Kidney (tissue), 14 donors: ENCODE measurements around the gene CCNI2. TPM values are rescaled to one million over a fixed set of nuclear protein-coding genes. Genes with fewer than 3 reads are reported as not detected.

Source experiments
- DNase-seq, 5 donors: peaks; one replicate each; pipeline ENCODE4 v3.0.0-alpha.2; 2013 to 2020
- FAIRE-seq: peaks from 2 replicates; lab custom pipeline; 2012; peaks lifted over from hg19 to GRCh38; lab: Jason Lieb, UNC
- H3K27ac ChIP-seq, 2 donors: one replicate each; pipeline ENCODE4 v1.7.0; 2013; ENCODE audit warnings: low read depth in 2 of 2, low read length in 2 of 2, inconsistent platforms in 1 of 2
- H3K27me3 ChIP-seq: one replicate; pipeline ENCODE4 v1.7.1; 2013; ENCODE audit warnings: low read length, inconsistent platforms; ENCODE audit not compliant: control insufficient read depth, insufficient read depth
- H3K36me3 ChIP-seq, 3 donors: one replicate each; pipeline versions ENCODE4 v1.7.0 to v1.7.1; 2013; ENCODE audit warnings: low read length in 3 of 3, control low read depth in 1 of 3, inconsistent platforms in 1 of 3; ENCODE audit not compliant: insufficient read depth in 3 of 3, control insufficient read depth in 2 of 3
- H3K4me1 ChIP-seq, 3 donors: one replicate each; pipeline versions ENCODE4 v1.7.0 to v1.7.1; 2013; ENCODE audit warnings: low read length in 3 of 3, inconsistent platforms in 1 of 3, low read depth in 1 of 3; ENCODE audit not compliant: control insufficient read depth in 2 of 3, insufficient read depth in 2 of 3
- H3K4me3 ChIP-seq, 3 donors: one replicate each; pipeline versions ENCODE4 v1.7.0 to v1.8.1; 2013; ENCODE audit warnings: low read length in 3 of 3, control low read depth in 1 of 3, inconsistent platforms in 1 of 3
- H3K9ac ChIP-seq, 3 donors: one replicate each; pipeline versions ENCODE4 v1.7.0 to v1.7.1; 2013; ENCODE audit warnings: low read length in 3 of 3, control low read depth in 1 of 3, inconsistent platforms in 1 of 3
- H3K9me3 ChIP-seq, 3 donors: one replicate each; pipeline versions ENCODE4 v1.7.0 to v1.7.1; 2013; ENCODE audit warnings: low read length in 3 of 3, control low read depth in 1 of 3, inconsistent platforms in 1 of 3; ENCODE audit not compliant: control insufficient read depth in 2 of 3, insufficient read depth in 1 of 3
- intact Hi-C: fragments of 100-400 bp; cut with DNase I; formaldehyde crosslinking; loops from one replicate; pipeline ENCODE4 v1.11.1; 2022
- polyA plus RNA-seq: library from polyadenylated mRNA; stranded (reverse); fragments of 350-450 nt; fragmentation: Illumina TruSeq; extraction: RNeasy Lipid Tissue Mini Kit (QIAGEN cat#74804); gene quantifications from one replicate; pipeline ENCODE4 v1.2.3, GENCODE V29; 2014; ENCODE audit warnings: low read depth, low replicate concordance; ENCODE audit not compliant: insufficient read depth
- total RNA-seq: library from RNA; stranded (reverse); fragmentation: NEBNext Ultra II Directional; extraction: Animal tissue kit (Norgen Biotek cat#: 25700); gene quantifications from one replicate; pipeline ENCODE4 v1.2.1, GENCODE V29; 2021
- TF ChIP-seq, protein P1 (sequence below): IDR thresholded peaks from 3 replicates; pipeline ENCODE4 v1.5.1; 2012; ENCODE audit warnings: mild to moderate bottlenecking, moderate library complexity, borderline replicate concordance; ENCODE audit not compliant: insufficient read depth; ENCODE audit errors: extremely low read depth
- donor health status: control.
- donor health status: control.
- donor health status: control.
- donor health status: control.
- donor health status: control.
- donor health status: DM: yes; HTN: yes; CAD: no.
- donor health status: Normal renal cell carcinoma (clear cell type).

CCNI2 gene
- total and polyA plus RNA-seq, 2 donors from 2014 or later, result 3.4 to 3.8 TPM

DNA sequence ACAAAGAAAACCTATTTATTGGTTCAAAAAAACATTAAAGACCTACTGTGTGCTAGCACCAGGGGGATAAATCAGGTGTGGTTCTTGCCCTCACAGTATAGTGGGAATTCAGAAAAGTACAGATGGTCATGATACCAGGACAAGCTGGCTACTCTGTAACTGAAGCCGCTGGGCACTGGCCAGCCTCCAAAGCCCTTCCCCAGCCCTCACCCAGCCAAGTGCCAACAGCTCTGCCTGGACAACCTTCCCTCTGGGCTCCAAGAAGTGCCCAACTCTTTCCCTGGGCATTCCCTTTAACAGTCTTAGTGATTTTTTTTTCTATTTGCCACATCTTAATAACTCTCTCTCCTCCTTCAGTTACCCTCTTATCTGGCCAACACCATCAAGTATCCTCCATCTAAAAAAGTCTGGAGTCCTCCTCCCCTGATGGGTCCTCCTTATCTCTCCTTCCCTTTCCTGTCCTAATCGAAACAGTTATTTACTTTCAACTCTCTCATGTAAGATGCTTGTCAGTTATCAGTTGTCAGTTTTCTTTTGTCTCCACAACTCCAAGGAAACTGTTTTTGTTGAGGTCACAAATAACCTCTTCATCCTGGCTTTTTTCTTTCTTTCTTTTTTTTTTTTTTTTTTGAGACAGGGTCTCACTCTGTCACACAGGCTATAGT is 43.1 kb downstream of the CCNI2 start:
- Histone ChIP-seq H3K9me3 (no peaks in the 10 kb centered on the region), H3K36me3 (no peaks in the 10 kb centered on the region), H3K27me3 (no peaks in the 10 kb centered on the region), H3K27ac (no peak overlapping the region), H3K4me1 (no peaks in the 10 kb centered on the region), H3K4me3 (no peak overlapping the region), H3K9ac (no peak overlapping the region)
- DNase-seq (no peak), FAIRE-seq (no peak)
- TF ChIP-seq, protein P1, sequence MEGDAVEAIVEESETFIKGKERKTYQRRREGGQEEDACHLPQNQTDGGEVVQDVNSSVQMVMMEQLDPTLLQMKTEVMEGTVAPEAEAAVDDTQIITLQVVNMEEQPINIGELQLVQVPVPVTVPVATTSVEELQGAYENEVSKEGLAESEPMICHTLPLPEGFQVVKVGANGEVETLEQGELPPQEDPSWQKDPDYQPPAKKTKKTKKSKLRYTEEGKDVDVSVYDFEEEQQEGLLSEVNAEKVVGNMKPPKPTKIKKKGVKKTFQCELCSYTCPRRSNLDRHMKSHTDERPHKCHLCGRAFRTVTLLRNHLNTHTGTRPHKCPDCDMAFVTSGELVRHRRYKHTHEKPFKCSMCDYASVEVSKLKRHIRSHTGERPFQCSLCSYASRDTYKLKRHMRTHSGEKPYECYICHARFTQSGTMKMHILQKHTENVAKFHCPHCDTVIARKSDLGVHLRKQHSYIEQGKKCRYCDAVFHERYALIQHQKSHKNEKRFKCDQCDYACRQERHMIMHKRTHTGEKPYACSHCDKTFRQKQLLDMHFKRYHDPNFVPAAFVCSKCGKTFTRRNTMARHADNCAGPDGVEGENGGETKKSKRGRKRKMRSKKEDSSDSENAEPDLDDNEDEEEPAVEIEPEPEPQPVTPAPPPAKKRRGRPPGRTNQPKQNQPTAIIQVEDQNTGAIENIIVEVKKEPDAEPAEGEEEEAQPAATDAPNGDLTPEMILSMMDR, result no peak
- intact Hi-C loops, result no loop called here

DNA sequence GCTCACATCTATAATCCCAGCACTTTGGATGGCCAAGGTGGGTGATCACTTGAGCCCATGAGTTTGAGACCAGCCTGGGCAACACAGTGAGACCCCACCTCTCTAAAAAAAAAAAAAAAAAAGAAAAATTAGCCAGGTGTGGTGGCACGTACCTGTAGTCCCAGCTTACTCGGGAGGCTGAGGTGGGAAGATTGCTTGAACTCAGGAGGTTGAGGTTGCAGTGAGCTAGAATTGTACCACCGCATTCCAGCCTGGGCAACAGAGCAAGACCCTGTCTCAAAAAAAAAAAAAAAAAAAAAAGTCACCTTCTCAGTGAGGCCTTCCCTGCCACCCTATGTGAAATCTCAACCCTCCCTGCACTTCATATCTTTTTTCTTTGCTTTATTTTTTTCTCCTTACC is 43.8 kb downstream of the CCNI2 start:
- no peaks in the 10 kb centered on the region for H3K9me3 ChIP-seq
- no peak overlapping the region for H3K27ac ChIP-seq
- no peaks in the 10 kb centered on the region for H3K36me3 ChIP-seq
- FAIRE-seq, result no peak
- intact Hi-C loops, result no loop called here
- H3K4me1 ChIP-seq, result no peaks in the 10 kb centered on the region
- H3K9ac ChIP-seq, result no peak overlapping the region
- TF ChIP-seq, protein P1, result no peak
- H3K27me3 ChIP-seq, result no peaks in the 10 kb centered on the region
- DNase-seq, result no peak
- no peak overlapping the region for H3K4me3 ChIP-seq

DNA sequence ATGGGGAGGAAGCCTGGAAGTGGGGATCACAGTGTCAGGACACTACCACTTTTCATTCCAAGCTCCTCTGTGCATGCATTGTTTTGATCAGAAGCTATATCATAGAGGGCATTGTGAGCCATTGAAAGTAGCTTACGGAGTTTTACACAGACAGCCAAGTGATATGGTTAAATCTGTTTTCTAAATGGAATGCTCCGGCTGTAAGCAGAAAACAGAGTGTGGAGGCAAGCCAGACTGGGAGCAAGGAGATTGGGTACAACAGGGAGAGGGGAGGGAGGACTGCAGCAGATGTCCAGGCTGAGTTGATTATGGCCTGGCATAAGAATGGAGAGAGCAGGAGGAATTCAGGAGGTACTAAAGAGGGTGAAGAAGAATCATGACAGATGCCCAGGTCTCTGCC is 50.4 kb downstream of the CCNI2 start:
- DNase-seq, result no peak

More for the DNA sequence above, 50.4 kb downstream of the CCNI2 start:
- H3K27me3 ChIP-seq, result no peaks in the 10 kb centered on the region
- H3K9me3 ChIP-seq, result no peaks in the 10 kb centered on the region
- H3K4me3 ChIP-seq, result no peak overlapping the region
- TF ChIP-seq, protein P1, result no peak
- intact Hi-C loops, result no loop called here
- no peak overlapping the region for H3K9ac ChIP-seq
- H3K36me3 ChIP-seq, result no peaks in the 10 kb centered on the region
- FAIRE-seq, result no peak
- no peak overlapping the region for H3K27ac ChIP-seq
- H3K4me1 ChIP-seq, result no peaks in the 10 kb centered on the region
